ENCODE results near the gene CCL15.
A peak's percentile ranks its signal among the peaks of the same experiment; 100 is the strongest.
"Not testable (repeated sequence)": the region's sequence is repeated elsewhere in the genome, so short reads cannot be mapped to it uniquely, and the experiment has no call there.

The CCL15 gene

GRCh38 chr17:36001110-36001771 is at the start of gene CCL15:
Gene CCL15 (minus strand): TSS chr17:36001553. CDS start chr17:36001492, 61 bp downstream.
- no peak for DNase-seq

- no peak for DNase-seq
Observed at GRCh38 chr17:36049643-36050042, 48.3 kb upstream of the CCL15 start.

- no peak for DNase-seq
Observed at GRCh38 chr17:36048066-36048465, 46.7 kb upstream of the CCL15 start.

- no peak for DNase-seq
Observed at GRCh38 chr17:36036235-36036634, 34.9 kb upstream of the CCL15 start.

GRCh38 chr17:36034127-36034526 is 32.8 kb upstream of the CCL15 start:
- no peak for DNase-seq

GRCh38 chr17:36030956-36031355 is 29.6 kb upstream of the CCL15 start:
- no peak for DNase-seq

- DNase-seq = no peak
Observed at GRCh38 chr17:36027761-36028160, 26.4 kb upstream of the CCL15 start.

GRCh38 chr17:36024106-36024869 is 22.9 kb upstream of the CCL15 start:
- DNase-seq = no peak

GRCh38 chr17:36019423-36019822 is 18.1 kb upstream of the CCL15 start:
- no peak for DNase-seq

- no peak for DNase-seq
Observed at GRCh38 chr17:36017799-36018198, 16.4 kb upstream of the CCL15 start, which contains the start of gene CCL23. Gene CCL23 (minus strand): TSS chr17:36017972. CDS start chr17:36017897, 75 bp downstream.

GRCh38 chr17:36016555-36016954 is 15.2 kb upstream of the CCL15 start:
- DNase-seq = no peak

GRCh38 chr17:36015895-36016294 is 14.5 kb upstream of the CCL15 start:
- not testable (repeated sequence) for DNase-seq

- no peak for DNase-seq
Observed at GRCh38 chr17:36014946-36015345, 13.6 kb upstream of the CCL15 start.

GRCh38 chr17:36011201-36011600 is 9.8 kb upstream of the CCL15 start:
- no peak for DNase-seq

- DNase-seq = no peak
Observed at GRCh38 chr17:36008998-36009665, 7.8 kb upstream of the CCL15 start.

- no peak for DNase-seq
Observed at GRCh38 chr17:36004594-36005108, 3.3 kb upstream of the CCL15 start.

GRCh38 chr17:36002631-36003030 is 1.3 kb upstream of the CCL15 start:
- DNase-seq = no peak

- peak; percentile 69 for DNase-seq
Observed at GRCh38 chr17:36001862-36002603, 680 bp upstream of the CCL15 start.

GRCh38 chr17:36000732-36001109 is 632 bp downstream of the CCL15 start:
- no peak for DNase-seq

- DNase-seq = no peak
Observed at GRCh38 chr17:35998756-35999155, 2.6 kb downstream of the CCL15 start.

- DNase-seq = no peak
Observed at GRCh38 chr17:35998018-35998545, 3.3 kb downstream of the CCL15 start.

- not testable (repeated sequence) for DNase-seq
Observed at GRCh38 chr17:35995346-35995745, 6.0 kb downstream of the CCL15 start.

GRCh38 chr17:35991075-35991474 is 10.3 kb downstream of the CCL15 start:
- no peak for DNase-seq

Data from DMS79 (cell line).